ENCODE results near the gene FAM184A.

DNA sequence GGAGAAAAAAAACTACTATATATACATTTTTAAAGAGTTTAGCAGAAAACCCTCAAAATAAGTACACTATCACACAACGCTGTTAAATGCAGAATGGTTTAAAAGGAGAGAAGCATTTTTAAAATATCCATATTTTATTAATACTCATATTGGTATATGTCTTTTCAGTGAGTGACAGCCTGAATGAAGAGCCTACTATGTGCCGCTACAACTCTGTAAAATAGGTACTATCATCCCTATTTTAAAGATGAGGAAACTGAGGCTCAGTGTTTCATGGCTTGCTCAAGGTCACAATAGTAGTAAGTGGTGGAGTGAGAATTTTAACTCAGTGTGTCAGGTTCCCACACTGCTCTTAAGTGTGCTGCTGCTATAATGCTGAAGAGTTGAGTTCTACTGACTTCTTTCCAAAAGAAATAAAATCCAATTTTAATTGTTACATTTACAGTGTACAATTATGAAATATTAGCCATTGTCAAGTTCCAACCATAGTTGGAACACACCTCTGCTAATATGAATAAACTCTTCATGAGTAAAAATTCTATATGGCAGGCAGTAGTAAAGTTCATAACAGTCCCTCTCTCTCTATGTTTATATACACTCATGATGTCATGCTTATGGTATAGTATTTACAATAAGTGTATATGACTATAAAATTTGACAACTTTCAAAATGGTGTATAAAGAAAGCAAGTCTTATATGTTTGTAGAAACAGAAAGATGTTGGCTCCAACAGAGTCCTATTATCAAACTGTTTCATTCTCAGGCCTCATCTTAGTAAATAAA is 3.1 kb downstream of the FAM184A start:
- TF ChIP-seq, protein P1, sequence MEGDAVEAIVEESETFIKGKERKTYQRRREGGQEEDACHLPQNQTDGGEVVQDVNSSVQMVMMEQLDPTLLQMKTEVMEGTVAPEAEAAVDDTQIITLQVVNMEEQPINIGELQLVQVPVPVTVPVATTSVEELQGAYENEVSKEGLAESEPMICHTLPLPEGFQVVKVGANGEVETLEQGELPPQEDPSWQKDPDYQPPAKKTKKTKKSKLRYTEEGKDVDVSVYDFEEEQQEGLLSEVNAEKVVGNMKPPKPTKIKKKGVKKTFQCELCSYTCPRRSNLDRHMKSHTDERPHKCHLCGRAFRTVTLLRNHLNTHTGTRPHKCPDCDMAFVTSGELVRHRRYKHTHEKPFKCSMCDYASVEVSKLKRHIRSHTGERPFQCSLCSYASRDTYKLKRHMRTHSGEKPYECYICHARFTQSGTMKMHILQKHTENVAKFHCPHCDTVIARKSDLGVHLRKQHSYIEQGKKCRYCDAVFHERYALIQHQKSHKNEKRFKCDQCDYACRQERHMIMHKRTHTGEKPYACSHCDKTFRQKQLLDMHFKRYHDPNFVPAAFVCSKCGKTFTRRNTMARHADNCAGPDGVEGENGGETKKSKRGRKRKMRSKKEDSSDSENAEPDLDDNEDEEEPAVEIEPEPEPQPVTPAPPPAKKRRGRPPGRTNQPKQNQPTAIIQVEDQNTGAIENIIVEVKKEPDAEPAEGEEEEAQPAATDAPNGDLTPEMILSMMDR (IDR thresholded peaks at IDR 0.05): no peak
- no peak for TF ChIP-seq POLR2A (IDR thresholded peaks at IDR 0.05)
